Left ventricle myocardium inferior (tissue), 1 donor: ENCODE results near the gene TMEM63A. TPM values are rescaled to one million over a fixed set of nuclear protein-coding genes. Genes with fewer than 3 reads are reported as not detected.

Source experiments
- DNase-seq: peaks from one replicate; pipeline ENCODE4 v3.0.0-alpha.2; 2020
- H3K27ac ChIP-seq: fragments of 200-600 bp; replicated peaks from 2 replicates; pipeline ENCODE4 v1.8.0; 2021
- H3K27me3 ChIP-seq: fragments of 200-600 bp; 2 replicates; pipeline ENCODE4 v1.8.0; 2021; ENCODE audit warnings: low read depth
- H3K36me3 ChIP-seq: fragments of 200-600 bp; 2 replicates; pipeline ENCODE4 v1.8.0; 2021
- H3K4me1 ChIP-seq: fragments of 200-600 bp; 2 replicates; pipeline ENCODE4 v1.8.0; 2021
- H3K4me3 ChIP-seq: fragments of 200-600 bp; 2 replicates; pipeline ENCODE4 v1.8.0; 2021; ENCODE audit warnings: mild to moderate bottlenecking, moderate library complexity
- H3K9me3 ChIP-seq: fragments of 200-600 bp; replicated peaks from 2 replicates; pipeline ENCODE4 v1.8.0; 2021
- CTCF ChIP-seq: fragments of 200-600 bp; IDR thresholded peaks from 2 replicates; pipeline ENCODE4 v1.8.0; 2021; ENCODE audit warnings: antibody characterized with exemption, mild to moderate bottlenecking, borderline replicate concordance
- intact Hi-C: fragments of 100-400 bp; cut with micrococcal nuclease; formaldehyde crosslinking; loops from one replicate; pipeline ENCODE4 v1.11.0; 2022
- total RNA-seq: library from RNA; stranded (reverse); fragmentation: NEBNext Ultra II Directional; extraction: Animal tissue kit (Norgen Biotek cat#: 25700); gene quantifications from one replicate; pipeline ENCODE4 v1.2.1, GENCODE V29; 2021
- donor health status: DM: no; HTN: yes; CAD: no; lungs with severe emphysema.

Gene TMEM63A
- total RNA-seq, 1 donor from 2014 or later = 30.4 TPM

- Histone ChIP-seq H3K27ac (peak overlapping the region; percentile 37), H3K4me3 (no peak overlapping the region), H3K36me3 (peaks cover 35% of the 10 kb centered on the region), H3K4me1 (peaks cover 47% of the 10 kb centered on the region), H3K9me3 (no peaks in the 10 kb centered on the region), H3K27me3 (no peaks in the 10 kb centered on the region)
- no peak for TF ChIP-seq CTCF
- intact Hi-C loops = no loop called here
- DNase-seq = peak; percentile 73
Observed at GRCh38 chr1:225919906-225920305, 37.7 kb upstream of the TMEM63A start.

DNA sequence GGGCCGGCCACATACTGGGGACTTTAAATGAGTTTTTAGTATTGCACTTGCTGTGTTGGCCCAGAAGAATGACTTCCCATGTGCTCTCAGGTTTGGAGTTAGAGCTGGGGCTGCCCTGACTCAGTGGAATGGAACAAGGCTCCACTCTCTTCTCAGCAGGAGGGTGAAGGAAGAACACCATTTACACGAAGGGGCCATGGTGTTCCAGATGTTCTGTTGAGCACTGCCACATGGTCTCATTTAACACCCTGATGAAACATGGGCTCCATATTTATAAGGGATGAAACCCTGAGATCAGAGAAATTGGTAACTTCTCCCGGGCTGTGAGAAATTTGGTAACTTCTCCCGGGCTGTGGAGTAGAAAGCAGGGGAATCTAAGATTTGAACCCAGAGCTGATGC is 36.1 kb upstream of the TMEM63A start:
- Histone ChIP-seq H3K4me3 (no peak overlapping the region), H3K9me3 (no peaks in the 10 kb centered on the region), H3K27ac (no peak overlapping the region), H3K4me1 (peaks cover 34% of the 10 kb centered on the region), H3K27me3 (no peaks in the 10 kb centered on the region), H3K36me3 (peaks cover 37% of the 10 kb centered on the region)
- no peak for DNase-seq
- no peak for TF ChIP-seq CTCF
- intact Hi-C loops = no loop called here

DNA sequence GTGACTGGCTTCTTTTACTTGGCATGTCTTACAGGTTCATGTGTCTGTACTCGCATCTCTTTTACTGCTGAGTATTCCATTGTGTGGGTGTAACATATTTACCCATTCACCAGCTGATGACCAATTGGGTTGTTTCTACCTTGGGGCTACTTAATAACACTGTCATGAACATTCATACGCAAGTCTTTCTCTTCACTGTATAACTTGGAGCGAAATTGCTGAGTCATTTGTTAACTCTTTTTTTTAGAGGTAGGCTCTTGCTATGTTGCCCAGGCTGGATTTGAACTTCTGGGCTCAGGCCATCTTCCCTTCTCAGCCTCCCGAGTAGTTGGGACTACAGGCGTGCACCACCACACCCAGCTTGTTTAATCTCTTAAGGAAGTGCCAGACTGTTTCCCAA is 35.4 kb upstream of the TMEM63A start:
- H3K4me3 ChIP-seq = no peak overlapping the region
- TF ChIP-seq CTCF = no peak
- H3K27me3 ChIP-seq = no peaks in the 10 kb centered on the region
- no peaks in the 10 kb centered on the region for H3K9me3 ChIP-seq
- DNase-seq = no peak
- H3K36me3 ChIP-seq = peaks cover 36% of the 10 kb centered on the region
- intact Hi-C loops = no loop called here
- no peak overlapping the region for H3K27ac ChIP-seq
- peaks cover 27% of the 10 kb centered on the region for H3K4me1 ChIP-seq

DNA sequence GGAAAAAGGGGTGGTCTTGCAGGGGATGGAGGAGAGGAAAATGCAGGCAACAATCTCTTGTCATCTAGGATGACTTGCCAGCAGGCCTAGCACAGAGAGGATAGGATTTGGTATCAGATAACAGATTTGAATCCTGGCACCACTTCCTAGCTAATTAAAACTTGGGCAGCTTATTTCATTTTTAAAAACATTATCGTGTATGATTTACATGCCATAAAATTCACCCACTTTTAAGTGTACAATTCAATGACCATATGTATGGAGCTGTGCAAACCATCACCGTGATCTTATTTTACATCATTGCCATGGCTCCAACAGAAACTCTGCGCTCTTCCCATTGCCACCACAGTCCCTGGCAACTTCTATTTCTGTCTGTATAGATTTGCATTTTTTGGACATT is 34.9 kb upstream of the TMEM63A start:
- Histone ChIP-seq H3K36me3 (peaks cover 31% of the 10 kb centered on the region), H3K4me3 (no peak overlapping the region), H3K4me1 (peaks cover 22% of the 10 kb centered on the region), H3K9me3 (no peaks in the 10 kb centered on the region), H3K27me3 (no peaks in the 10 kb centered on the region), H3K27ac (no peak overlapping the region)
- no peak for DNase-seq
- no peak for TF ChIP-seq CTCF
- intact Hi-C loops = no loop called here

GRCh38 chr1:225915538-225915991 is 33.4 kb upstream of the TMEM63A start:
- no peak overlapping the region for H3K4me3 ChIP-seq
- H3K9me3 ChIP-seq = no peaks in the 10 kb centered on the region
- no peak overlapping the region for H3K27ac ChIP-seq
- no peak for DNase-seq
- peaks cover 23% of the 10 kb centered on the region for H3K4me1 ChIP-seq
- intact Hi-C loops = no loop called here
- TF ChIP-seq CTCF = no peak
- peaks cover 17% of the 10 kb centered on the region for H3K36me3 ChIP-seq
- no peaks in the 10 kb centered on the region for H3K27me3 ChIP-seq
